Adipose tissue (tissue), 3 donors: Measurements from ENCODE around the gene CLCF1. TPM values are rescaled to one million over a fixed set of nuclear protein-coding genes. Genes with fewer than 3 reads are reported as not detected.
"Not testable (repeated sequence)": the region's sequence is repeated elsewhere in the genome, so short reads cannot be mapped to it uniquely, and the experiment has no call there.

ENCODE experiments used
- H3K27ac ChIP-seq: one replicate; pipeline ENCODE4 v1.5.1; 2013; ENCODE audit warnings: low read depth, low read length
- WGBS, 3 donors: extraction: QIAGEN DNeasy Blood & Tissue Kit; methylation state at CpG; one replicate each; pipeline ENCODE4 v1.1.7; 2013; 5-methylcytosine and 5-hydroxymethylcytosine counted together
- polyA plus RNA-seq, 3 donors: library from polyadenylated mRNA; stranded (reverse); fragments of 200-250 nt; gene quantifications; one replicate each; pipeline ENCODE4 v1.2.3, GENCODE V29; 2013
- donor health status: healthy with polysubstance abuse.
- donor health status: Bipolar disorder and iron deficiency.
- donor health status: healthy.

The CLCF1 gene
- polyA plus RNA-seq, 3 donors: 2.7 to 17.4 (median 9.9) TPM

DNA sequence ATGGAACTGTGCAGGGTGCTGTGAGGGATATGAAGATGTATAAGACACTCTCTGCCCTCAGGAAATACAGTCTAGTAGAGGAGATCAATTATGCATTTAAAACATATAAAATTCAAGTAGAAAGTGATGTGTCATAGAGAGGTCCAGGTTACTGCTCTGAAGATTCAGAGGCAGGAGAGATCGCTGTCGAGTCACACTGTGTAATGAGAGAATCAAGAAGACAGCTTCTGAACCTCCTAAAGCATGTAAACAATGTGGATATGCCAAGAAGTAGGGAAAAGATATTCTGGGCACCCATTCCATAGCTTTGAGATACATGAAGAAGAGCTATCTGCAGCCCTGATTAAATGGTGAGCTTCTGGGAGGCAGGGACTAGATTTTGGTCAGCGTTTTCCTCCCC, 53.4 kb downstream of the CLCF1 start:
- 86 to 89% (median 89%) methylated on average over 3 of the region's 3 CpGs for WGBS, 3 donors
- no peak overlapping the region for H3K27ac ChIP-seq

DNA sequence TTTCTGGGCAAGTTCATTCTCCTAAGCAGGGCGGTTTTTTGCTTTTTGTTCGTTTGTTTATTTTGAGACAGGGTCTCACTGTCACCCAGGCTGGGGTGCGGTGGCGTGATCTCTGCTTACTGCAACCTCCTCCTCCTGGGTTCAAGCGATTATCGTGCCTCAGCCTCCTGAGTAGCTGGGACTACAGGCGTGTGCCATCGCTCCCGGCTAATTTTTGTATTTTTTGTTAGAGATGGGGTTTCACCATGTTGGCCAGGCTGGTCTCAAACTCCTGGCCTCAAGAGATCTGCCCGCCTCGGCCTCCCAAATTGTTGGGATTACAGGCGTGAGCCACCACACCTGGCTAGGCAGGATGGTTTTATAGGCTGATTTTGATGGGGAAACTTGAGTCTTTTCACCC, 54.5 kb downstream of the CLCF1 start:
- WGBS, 3 donors: 87 to 94% (median 93%) methylated on average over 12 of the region's 12 CpGs
- H3K27ac ChIP-seq: not testable (repeated sequence)

DNA sequence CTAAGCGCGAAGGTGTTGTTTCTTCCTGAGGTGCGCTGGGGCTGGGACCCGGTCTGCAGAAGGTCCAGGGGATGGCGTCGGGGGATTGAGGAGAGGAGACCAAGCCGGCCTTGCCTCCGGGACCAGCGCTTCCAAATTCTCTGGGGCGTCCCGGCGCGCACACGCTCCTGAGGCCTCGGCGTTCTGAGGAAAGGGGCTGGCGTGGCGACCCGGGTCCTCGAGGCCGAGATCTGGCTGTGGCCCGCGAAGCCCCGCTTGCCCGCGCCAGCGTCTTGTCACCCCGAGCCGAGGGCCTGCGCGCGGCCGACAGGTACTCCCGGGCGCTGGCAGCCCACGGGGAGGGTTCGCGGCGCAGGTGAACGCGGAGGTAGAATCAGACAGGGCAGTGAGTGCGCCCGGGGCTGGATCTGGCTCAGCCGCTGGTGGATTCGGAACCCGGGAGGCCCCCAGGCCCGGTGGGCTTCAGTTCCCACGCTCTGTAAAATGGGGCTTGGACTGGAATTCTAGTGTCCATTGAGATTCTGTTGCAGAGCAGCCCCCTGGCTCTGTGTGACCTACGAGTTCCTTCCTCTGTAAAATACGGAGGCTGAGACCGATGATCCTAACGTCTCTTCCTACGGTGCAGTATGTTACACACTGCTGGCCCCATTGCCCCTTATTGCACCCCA, 55.4 kb downstream of the CLCF1 start:
- WGBS, 3 donors: 0 to 1% (median 1%) methylated on average over 53 of the region's 53 CpGs
- no peak overlapping the region for H3K27ac ChIP-seq

DNA sequence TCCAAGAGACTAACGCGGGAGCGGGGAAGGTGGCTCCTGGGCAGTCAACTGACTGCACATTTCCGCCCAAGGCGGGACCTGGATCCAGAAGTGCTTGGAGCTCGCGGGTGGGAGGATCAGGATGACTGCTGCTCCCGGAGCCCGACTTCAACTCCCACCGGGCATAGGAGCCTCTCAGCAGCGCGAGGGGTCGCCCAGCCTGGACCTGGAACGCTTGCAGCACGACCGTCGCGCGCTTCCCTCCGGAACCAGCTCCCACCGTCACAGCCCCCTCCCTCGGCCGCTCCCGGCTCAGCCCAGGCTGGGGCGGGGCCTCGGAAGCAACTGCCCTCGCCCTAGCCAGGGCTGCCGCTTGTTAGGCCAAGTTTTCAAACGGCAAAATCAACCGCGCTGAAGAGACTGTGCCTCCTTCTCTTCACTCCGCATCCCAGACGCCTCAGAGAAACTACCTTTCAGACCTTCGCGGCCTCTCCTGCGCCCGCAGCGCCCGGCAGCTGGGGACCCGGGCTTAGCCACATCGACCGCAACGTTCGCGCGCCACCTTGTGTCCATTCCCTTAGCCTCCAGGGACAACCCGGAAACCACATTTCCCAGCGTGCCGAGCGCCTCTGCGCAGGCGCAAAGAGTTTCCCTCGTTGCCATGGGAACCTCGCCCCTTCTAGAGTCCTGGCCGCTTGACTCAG, 56.1 kb downstream of the CLCF1 start:
- WGBS, 3 donors: 0% methylated on average over 51 to 55 of the region's 55 CpGs
- peak overlapping the region; percentile 40 for H3K27ac ChIP-seq

DNA sequence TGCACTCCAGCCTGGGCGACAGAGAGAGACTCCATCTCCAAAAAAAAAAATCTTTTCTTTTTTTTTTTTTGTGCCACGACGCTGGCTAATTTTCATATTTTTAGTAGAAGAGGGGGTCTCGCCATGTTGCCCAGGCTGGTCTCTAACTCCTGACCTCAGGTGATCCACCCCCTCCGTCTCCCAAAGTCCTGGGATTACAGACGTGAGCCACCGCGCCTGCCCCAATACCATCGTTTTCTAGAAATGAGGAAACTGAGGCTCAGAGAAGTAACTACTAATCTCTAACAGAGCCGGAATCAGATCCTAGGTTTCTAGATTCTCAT, 56.6 kb downstream of the CLCF1 start:
- WGBS, 3 donors: 0 to 3% (median 1%) methylated on average over 10 of the region's 10 CpGs
- no peak overlapping the region for H3K27ac ChIP-seq

DNA sequence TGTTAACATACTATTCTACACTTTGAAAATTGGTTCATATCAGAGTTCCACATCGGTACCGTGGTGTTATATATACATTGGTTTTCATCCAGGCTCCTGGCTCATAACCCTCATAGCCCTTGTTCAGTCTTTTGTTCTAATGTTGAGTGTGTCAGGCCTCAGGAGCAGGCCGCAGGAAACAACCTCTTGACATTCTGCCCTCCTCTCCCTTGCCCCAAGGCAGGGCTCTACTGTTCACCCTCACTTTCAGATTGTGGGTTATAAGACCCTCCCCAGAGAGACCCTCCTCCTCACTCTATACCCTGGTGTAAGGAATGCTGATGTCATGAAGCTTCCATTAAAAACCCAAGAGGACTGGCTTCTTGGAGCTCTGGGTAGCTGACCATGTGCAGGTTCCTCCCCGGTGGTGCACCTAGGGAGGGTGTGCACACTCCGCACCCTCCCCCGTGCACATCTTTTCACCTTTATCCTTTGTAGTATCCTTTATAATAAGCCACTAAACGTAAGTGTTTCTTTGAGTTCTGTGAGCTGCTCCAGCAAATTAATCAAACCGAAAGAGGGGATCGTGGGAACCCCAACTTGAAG, 58.0 kb downstream of the CLCF1 start:
- H3K27ac ChIP-seq: no peak overlapping the region
- 82 to 84% (median 83%) methylated on average over 9 of the region's 9 CpGs for WGBS, 3 donors

DNA sequence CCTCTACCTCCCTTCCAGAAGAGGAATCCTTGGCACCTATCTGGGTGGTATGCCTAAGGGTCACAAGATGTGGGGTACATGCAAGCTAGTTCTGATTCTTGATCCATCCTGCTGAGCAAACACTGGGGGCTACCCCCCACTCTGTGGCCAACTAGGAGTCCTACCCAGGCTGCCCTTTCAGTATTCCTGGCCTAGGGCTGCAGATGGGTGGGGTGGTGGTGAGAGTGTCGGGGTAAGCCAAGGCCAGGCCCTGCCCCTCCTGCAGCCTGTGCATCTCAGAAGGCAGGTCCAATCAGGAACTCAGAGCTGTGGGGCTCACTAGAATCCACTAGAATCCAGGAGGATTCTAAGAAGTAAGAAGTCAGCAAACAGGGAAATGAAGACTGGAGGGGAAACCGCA, 59.2 kb downstream of the CLCF1 start:
- no peak overlapping the region for H3K27ac ChIP-seq
- 77 to 93% (median 89%) methylated on average over 2 of the region's 2 CpGs for WGBS, 3 donors

Other genes starting within 250 kb of the CLCF1 start
- gene GRK2, start 107.1 kb downstream of the CLCF1 start, polyA plus RNA-seq: 10 to 100 TPM; 26.8 to 70.1 (median 50.6) TPM
- 10 to 100 TPM; 13.0 to 48.7 (median 23.5) TPM for gene ANKRD13D, start 84.3 kb downstream of the CLCF1 start, polyA plus RNA-seq
- gene SSH3, start 70.1 kb downstream of the CLCF1 start, polyA plus RNA-seq: 10 to 100 TPM; 12.3 to 14.8 (median 13.0) TPM
- gene POLD4, start 20.1 kb downstream of the CLCF1 start, polyA plus RNA-seq: 100 to 1,000 TPM; 116 to 188 (median 169) TPM
- 10 to 100 TPM in 2 of 3 donors, 1 to 10 TPM in 1; 9.8 to 15.3 (median 10.2) TPM for gene RAD9A, start 18.4 kb upstream of the CLCF1 start, polyA plus RNA-seq
- gene PPP1CA, start 28.3 kb upstream of the CLCF1 start, polyA plus RNA-seq: 10 to 100 TPM; 82.3 to 97.8 (median 93.6) TPM
- gene TBC1D10C, start 30.5 kb upstream of the CLCF1 start, polyA plus RNA-seq: 1 to 10 TPM; 2.2 to 6.6 (median 2.4) TPM
- gene CARNS1, start 42.1 kb upstream of the CLCF1 start, polyA plus RNA-seq: 1 to 10 TPM in 2 of 3 donors, under 1 TPM in 1; 0.32 to 2.6 (median 2.1) TPM
- 10 to 100 TPM; 32.7 to 39.5 (median 35.4) TPM for gene RPS6KB2, start 54.9 kb upstream of the CLCF1 start, polyA plus RNA-seq
- 1 to 10 TPM; 2.9 to 8.0 (median 4.1) TPM for gene PTPRCAP, start 64.1 kb upstream of the CLCF1 start, polyA plus RNA-seq
- 10 to 100 TPM; 60.3 to 79.0 (median 63.4) TPM for gene CORO1B, start 69.9 kb upstream of the CLCF1 start, polyA plus RNA-seq
- gene GPR152, start 79.1 kb upstream of the CLCF1 start, polyA plus RNA-seq: not detected
- gene CABP4, start 81.8 kb upstream of the CLCF1 start, polyA plus RNA-seq: 1 to 10 TPM in 2 of 3 donors, under 1 TPM in 1; 0.28 to 8.4 (median 1.5) TPM
- 100 to 1,000 TPM in 2 of 3 donors, 10 to 100 TPM in 1; 42.6 to 117 (median 104) TPM for gene TMEM134, start 95.7 kb upstream of the CLCF1 start, polyA plus RNA-seq
- gene AIP, start 109.4 kb upstream of the CLCF1 start, polyA plus RNA-seq: 10 to 100 TPM; 52.0 to 93.9 (median 58.1) TPM
- 10 to 100 TPM; 11.5 to 22.8 (median 11.7) TPM for gene PITPNM1, start 131.8 kb upstream of the CLCF1 start, polyA plus RNA-seq
- gene CDK2AP2, start 134.6 kb upstream of the CLCF1 start, polyA plus RNA-seq: 10 to 100 TPM; 64.4 to 78.2 (median 64.5) TPM
- not detected for gene CABP2, start 149.8 kb upstream of the CLCF1 start, polyA plus RNA-seq
- gene GSTP1, start 210.2 kb upstream of the CLCF1 start, polyA plus RNA-seq: 100 to 1,000 TPM; 324 to 594 (median 489) TPM
- gene NDUFV1, start 233.3 kb upstream of the CLCF1 start, polyA plus RNA-seq: 100 to 1,000 TPM; 122 to 177 (median 125) TPM